ENCODE data around the gene SASH1.

DNA sequence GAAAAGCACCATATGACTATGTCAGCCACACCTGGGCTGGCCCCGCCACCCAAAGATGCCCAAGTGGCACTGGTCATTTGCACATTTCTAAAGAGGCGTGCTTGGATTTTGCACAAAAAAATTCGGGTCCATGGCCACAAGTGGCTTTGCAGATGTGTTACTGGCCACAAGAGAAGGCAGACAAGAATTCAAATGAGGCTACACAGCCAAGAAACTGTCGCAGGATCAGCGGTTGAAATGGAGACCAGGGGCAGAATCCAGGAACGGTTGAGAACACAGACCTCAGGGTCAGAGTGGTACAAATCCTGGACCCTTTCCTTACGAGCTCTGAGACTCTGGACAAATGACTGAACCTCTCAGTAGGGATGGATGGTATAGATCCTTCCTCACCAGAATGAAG is 48.6 kb upstream of the SASH1 start:
- no peak for TF ChIP-seq POLR2A (IDR thresholded peaks at IDR 0.05; ENCODE audit: low read depth, low read length)
- no peak for TF ChIP-seq POLR2AphosphoS5 (IDR thresholded peaks at IDR 0.05; ENCODE audit: low read depth, low read length)
